Neural cell (in vitro differentiated cells): ENCODE measurements around the gene NR1D1. TPM values are rescaled to one million over a fixed set of nuclear protein-coding genes. Genes with fewer than 3 reads are reported as not detected.

Source experiments
- H2AFZ ChIP-seq: fragments of 200-600, 300-800 bp; sonication (generic), shearing (Covaris generic); 2 replicates; pipeline ENCODE4 v1.6.0; 2014; ENCODE audit warnings: low read depth, mild to moderate bottlenecking, antibody characterized with exemption, low read length, moderate library complexity
- H3F3A ChIP-seq: fragments of 200-600 bp; shearing (Covaris generic); 2 replicates; pipeline ENCODE4 v1.6.1; 2016; ENCODE audit warnings: mild to moderate bottlenecking, moderate library complexity, mixed read lengths, antibody characterized with exemption, low read length; ENCODE audit not compliant: insufficient read depth, poor library complexity, severe bottlenecking
- H3K27ac ChIP-seq: fragments of 200-600, 300-800 bp; sonication (generic), shearing (Covaris generic); 2 replicates; pipeline ENCODE4 v1.5.1; 2014; ENCODE audit warnings: mild to moderate bottlenecking, low read length, moderate library complexity
- H3K27me3 ChIP-seq: fragments of 300-800, 200-600 bp; sonication (generic), shearing (Covaris generic); 2 replicates; pipeline ENCODE4 v1.6.0; 2014; ENCODE audit warnings: mild to moderate bottlenecking, low read depth, low read length, moderate library complexity; ENCODE audit not compliant: insufficient read depth
- H3K36me3 ChIP-seq: fragments of 300-800, 200-600 bp; sonication (generic), shearing (Covaris generic); 2 replicates; pipeline ENCODE4 v1.5.1; 2014; ENCODE audit warnings: mild to moderate bottlenecking, antibody characterized with exemption, low read length, moderate library complexity; ENCODE audit not compliant: insufficient read depth
- H3K4me2 ChIP-seq: fragments of 300-800, 200-600 bp; sonication (generic), shearing (Covaris generic); 2 replicates; pipeline ENCODE4 v1.6.0; 2014; ENCODE audit warnings: mild to moderate bottlenecking, low read length
- H3K4me3 ChIP-seq: fragments of 300-800, 200-600 bp; sonication (generic), shearing (Covaris generic); 2 replicates; pipeline ENCODE4 v1.5.1; 2014; ENCODE audit warnings: mild to moderate bottlenecking, low read length, moderate library complexity
- H3K79me2 ChIP-seq: fragments of 200-600 bp; shearing (Covaris generic); replicated peaks from 2 replicates; pipeline ENCODE4 v1.6.0; 2014; ENCODE audit warnings: mild to moderate bottlenecking, low read length, moderate library complexity; ENCODE audit not compliant: insufficient read depth
- H3K9ac ChIP-seq: fragments of 300-800, 200-600 bp; sonication (generic), shearing (Covaris generic); 2 replicates; pipeline ENCODE4 v1.6.1; 2016; ENCODE audit warnings: mild to moderate bottlenecking, low read length, mixed read lengths
- H3K9me2 ChIP-seq: fragments of 200-600 bp; shearing (Covaris generic); 2 replicates; pipeline ENCODE4 v1.6.1; 2016; ENCODE audit warnings: mild to moderate bottlenecking, low read length, mixed read lengths; ENCODE audit not compliant: insufficient read depth
- H3K9me3 ChIP-seq: fragments of 200-600, 300-800 bp; sonication (generic), shearing (Covaris generic); 2 replicates; pipeline ENCODE4 v1.6.1; 2016; ENCODE audit warnings: mild to moderate bottlenecking, mixed run types, low read length, moderate library complexity, mixed read lengths
- H4K20me1 ChIP-seq: fragments of 200-600 bp; shearing (Covaris generic); 2 replicates; pipeline ENCODE4 v1.6.1; 2016; ENCODE audit warnings: mild to moderate bottlenecking, mixed run types; ENCODE audit not compliant: insufficient read depth
- EP300 ChIP-seq: fragments of 450-650 bp; conservative IDR thresholded peaks from 2 replicates; pipeline ENCODE4 v1.6.1; 2014; ENCODE audit warnings: antibody characterized with exemption, mild to moderate bottlenecking, moderate library complexity; ENCODE audit not compliant: poor library complexity, severe bottlenecking
- EZH2 ChIP-seq: fragments of 200-600, 300-800 bp; shearing (Covaris generic), sonication (generic); IDR thresholded peaks from 2 replicates; pipeline ENCODE4 v1.6.1; 2014; ENCODE audit warnings: antibody characterized with exemption, low read length, borderline replicate concordance, mild to moderate bottlenecking; ENCODE audit not compliant: insufficient read depth, poor library complexity, severe bottlenecking
- MXI1 ChIP-seq: fragments of 450-650 bp; conservative IDR thresholded peaks from 2 replicates; pipeline ENCODE4 v1.6.1; 2014; ENCODE audit warnings: antibody characterized with exemption, mild to moderate bottlenecking; ENCODE audit not compliant: poor library complexity, severe bottlenecking
- POLR2AphosphoS5 ChIP-seq: IDR thresholded peaks from 2 replicates; pipeline ENCODE4 v1.6.1; 2012
- RAD21 ChIP-seq: fragments of 450-650 bp; conservative IDR thresholded peaks from 2 replicates; pipeline ENCODE4 v1.6.1; 2014; ENCODE audit warnings: antibody characterized with exemption, mild to moderate bottlenecking, moderate library complexity
- SMC3 ChIP-seq: fragments of 450-650 bp; conservative IDR thresholded peaks from 2 replicates; pipeline ENCODE4 v1.6.1; 2014; ENCODE audit warnings: antibody characterized with exemption, mild to moderate bottlenecking, moderate library complexity; ENCODE audit not compliant: poor library complexity
- TAF1 ChIP-seq: IDR thresholded peaks from 2 replicates; pipeline ENCODE4 v1.6.1; 2012; ENCODE audit warnings: low read depth
- polyA plus RNA-seq: library from polyadenylated mRNA; depleted of rRNA; stranded (reverse); fragments of >200 nt; gene quantifications from 2 replicates; pipeline ENCODE4 v1.2.3, GENCODE V29; 2014
- TF ChIP-seq, protein P1 (sequence below): fragments of 450-650 bp; IDR thresholded peaks from 2 replicates; pipeline ENCODE4 v1.5.1; 2014; ENCODE audit warnings: antibody characterized with exemption, mild to moderate bottlenecking, moderate library complexity; ENCODE audit not compliant: poor library complexity, severe bottlenecking
- TF ChIP-seq, protein P2 (sequence below): IDR thresholded peaks from 2 replicates; pipeline ENCODE4 v1.6.1; 2012; ENCODE audit warnings: borderline replicate concordance

NR1D1 gene
- polyA plus RNA-seq, 1 donor from 2014 or later: 0.73 TPM

DNA sequence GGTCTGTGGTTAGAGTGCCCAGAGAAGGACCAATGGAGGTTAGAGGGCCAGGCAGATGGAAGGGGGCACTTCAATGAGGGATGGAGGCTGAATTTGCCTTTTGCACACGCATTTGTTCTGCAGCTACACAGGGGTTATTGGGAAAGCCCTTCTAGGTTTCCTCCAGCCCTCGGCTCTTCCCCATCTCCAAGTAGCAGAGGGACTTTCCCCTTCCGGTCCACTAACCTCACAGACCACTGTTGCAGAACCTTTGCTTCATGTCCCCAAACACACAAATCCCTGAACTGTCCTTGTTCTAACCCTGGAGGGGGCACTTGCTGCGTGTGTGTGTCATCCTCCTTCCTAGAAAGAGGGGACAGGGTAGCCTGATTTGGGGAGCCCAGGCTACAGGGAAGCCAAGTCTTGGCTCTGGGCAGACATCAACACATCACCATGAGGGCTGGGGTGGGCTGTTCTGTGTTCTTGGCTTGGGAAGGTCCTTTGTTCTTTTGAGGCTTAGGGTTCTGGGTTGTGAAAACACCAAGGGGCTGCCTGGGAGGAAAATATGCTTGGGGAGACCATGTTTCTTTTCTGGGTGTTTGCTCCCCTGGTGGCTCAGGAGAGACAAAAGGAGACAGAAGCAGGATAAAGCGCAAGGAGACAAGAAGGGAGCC, 7.3 kb upstream of the NR1D1 start:
- no peaks in the 10 kb centered on the region for H3K36me3 ChIP-seq
- no peaks in the 10 kb centered on the region for H3K27me3 ChIP-seq
- no peak overlapping the region for H3K4me3 ChIP-seq
- no peaks in the 10 kb centered on the region for H3K79me2 ChIP-seq
- no peak overlapping the region for H2AFZ ChIP-seq
- no peaks in the 10 kb centered on the region for H4K20me1 ChIP-seq
- H3K9ac ChIP-seq: peak overlapping the region; percentile 13
- H3K27ac ChIP-seq: no peak overlapping the region
- no peaks in the 10 kb centered on the region for H3K9me2 ChIP-seq
- H3K4me2 ChIP-seq: no peak overlapping the region
- no peaks in the 10 kb centered on the region for H3F3A ChIP-seq
- TF ChIP-seq EZH2: no peak
- H3K9me3 ChIP-seq: no peaks in the 10 kb centered on the region

DNA sequence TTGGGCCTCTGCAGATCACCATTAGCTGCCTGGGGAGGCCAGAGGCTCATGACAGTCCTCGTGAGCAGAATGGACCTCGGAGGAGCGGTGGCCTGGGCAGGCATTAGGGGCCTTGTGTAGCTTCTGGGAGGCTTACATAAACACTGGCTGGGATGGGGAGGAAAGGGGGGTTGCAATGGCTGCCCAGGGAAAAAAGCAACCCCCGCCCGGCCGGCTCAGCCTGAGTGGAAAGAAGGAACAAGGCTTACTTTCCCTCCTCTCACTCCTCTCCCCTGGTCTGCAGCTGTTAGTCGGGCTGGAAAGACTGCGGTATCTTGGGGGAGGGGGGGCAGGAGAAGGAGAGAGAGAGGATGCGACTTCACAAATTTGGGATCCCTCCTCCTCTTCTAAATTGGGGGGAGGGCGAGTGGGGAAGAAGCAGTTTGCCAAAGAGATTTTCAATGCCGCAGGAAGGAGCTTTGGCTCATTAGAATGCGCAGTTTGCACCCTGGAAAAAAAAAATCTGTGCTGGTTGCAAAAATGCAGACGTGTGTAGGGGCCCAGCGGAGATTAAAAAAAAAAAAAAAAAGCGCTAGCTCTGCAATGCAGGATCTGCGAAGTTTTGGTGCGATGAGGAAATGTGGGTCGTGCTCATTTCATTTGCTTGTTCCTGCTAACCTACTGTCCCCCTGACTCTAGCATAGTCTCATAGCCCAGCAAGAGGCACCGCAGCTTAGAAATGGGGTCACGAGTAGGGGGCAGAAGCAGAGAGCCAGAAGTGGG, 6.6 kb upstream of the NR1D1 start:
- Histone ChIP-seq H3K79me2 (no peaks in the 10 kb centered on the region), H3F3A (no peaks in the 10 kb centered on the region), H3K27me3 (no peaks in the 10 kb centered on the region), H3K9ac (no peak overlapping the region), H3K27ac (no peak overlapping the region), H3K9me2 (no peaks in the 10 kb centered on the region), H3K36me3 (no peaks in the 10 kb centered on the region), H4K20me1 (no peaks in the 10 kb centered on the region), H3K9me3 (no peaks in the 10 kb centered on the region), H3K4me3 (no peak overlapping the region), H3K4me2 (no peak overlapping the region), H2AFZ (no peak overlapping the region)
- TF ChIP-seq MXI1 (no peak), RAD21 (no peak), POLR2AphosphoS5 (no peak), EZH2 (no peak), TAF1 (no peak), EP300 (no peak), SMC3 (no peak)
- TF ChIP-seq, protein P1, sequence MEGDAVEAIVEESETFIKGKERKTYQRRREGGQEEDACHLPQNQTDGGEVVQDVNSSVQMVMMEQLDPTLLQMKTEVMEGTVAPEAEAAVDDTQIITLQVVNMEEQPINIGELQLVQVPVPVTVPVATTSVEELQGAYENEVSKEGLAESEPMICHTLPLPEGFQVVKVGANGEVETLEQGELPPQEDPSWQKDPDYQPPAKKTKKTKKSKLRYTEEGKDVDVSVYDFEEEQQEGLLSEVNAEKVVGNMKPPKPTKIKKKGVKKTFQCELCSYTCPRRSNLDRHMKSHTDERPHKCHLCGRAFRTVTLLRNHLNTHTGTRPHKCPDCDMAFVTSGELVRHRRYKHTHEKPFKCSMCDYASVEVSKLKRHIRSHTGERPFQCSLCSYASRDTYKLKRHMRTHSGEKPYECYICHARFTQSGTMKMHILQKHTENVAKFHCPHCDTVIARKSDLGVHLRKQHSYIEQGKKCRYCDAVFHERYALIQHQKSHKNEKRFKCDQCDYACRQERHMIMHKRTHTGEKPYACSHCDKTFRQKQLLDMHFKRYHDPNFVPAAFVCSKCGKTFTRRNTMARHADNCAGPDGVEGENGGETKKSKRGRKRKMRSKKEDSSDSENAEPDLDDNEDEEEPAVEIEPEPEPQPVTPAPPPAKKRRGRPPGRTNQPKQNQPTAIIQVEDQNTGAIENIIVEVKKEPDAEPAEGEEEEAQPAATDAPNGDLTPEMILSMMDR: no peak
- TF ChIP-seq, protein P2, sequence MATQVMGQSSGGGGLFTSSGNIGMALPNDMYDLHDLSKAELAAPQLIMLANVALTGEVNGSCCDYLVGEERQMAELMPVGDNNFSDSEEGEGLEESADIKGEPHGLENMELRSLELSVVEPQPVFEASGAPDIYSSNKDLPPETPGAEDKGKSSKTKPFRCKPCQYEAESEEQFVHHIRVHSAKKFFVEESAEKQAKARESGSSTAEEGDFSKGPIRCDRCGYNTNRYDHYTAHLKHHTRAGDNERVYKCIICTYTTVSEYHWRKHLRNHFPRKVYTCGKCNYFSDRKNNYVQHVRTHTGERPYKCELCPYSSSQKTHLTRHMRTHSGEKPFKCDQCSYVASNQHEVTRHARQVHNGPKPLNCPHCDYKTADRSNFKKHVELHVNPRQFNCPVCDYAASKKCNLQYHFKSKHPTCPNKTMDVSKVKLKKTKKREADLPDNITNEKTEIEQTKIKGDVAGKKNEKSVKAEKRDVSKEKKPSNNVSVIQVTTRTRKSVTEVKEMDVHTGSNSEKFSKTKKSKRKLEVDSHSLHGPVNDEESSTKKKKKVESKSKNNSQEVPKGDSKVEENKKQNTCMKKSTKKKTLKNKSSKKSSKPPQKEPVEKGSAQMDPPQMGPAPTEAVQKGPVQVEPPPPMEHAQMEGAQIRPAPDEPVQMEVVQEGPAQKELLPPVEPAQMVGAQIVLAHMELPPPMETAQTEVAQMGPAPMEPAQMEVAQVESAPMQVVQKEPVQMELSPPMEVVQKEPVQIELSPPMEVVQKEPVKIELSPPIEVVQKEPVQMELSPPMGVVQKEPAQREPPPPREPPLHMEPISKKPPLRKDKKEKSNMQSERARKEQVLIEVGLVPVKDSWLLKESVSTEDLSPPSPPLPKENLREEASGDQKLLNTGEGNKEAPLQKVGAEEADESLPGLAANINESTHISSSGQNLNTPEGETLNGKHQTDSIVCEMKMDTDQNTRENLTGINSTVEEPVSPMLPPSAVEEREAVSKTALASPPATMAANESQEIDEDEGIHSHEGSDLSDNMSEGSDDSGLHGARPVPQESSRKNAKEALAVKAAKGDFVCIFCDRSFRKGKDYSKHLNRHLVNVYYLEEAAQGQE: no peak
